ENCODE results near the gene MAP4K3. TPM values are rescaled to one million over a fixed set of nuclear protein-coding genes. Genes with fewer than 3 reads are reported as not detected.

Gene MAP4K3
- total RNA-seq, 1 experiment from 2014 or later: 21.4 TPM

GRCh38 chr2:39429746-39430145, 7.3 kb downstream of the MAP4K3 start:
- BruUV-seq (replicated peaks): no TSS peak
- RAD21 ChIA-PET (ENCODE audit: low non-redundant PET in 1 of 2, low total read pairs in 2 of 2, uncharacterized antibody in 2 of 2, unreplicated experiment in 2 of 2): no interaction called here
- Histone ChIP-seq H3K36me3 (ENCODE audit: control insufficient read depth in 1 of 2, insufficient read depth in 2 of 2, low read length in 2 of 2) (no peaks in the 10 kb centered on the region; a peak in 1 of 4 replicates), H3K79me2 (ENCODE audit: insufficient read depth, low read length) (peaks cover 100% of the 10 kb centered on the region), H3K9me2 (ENCODE audit: insufficient read depth) (no peaks in the 10 kb centered on the region), H3K4me2 (ENCODE audit: low read length) (no peak overlapping the region), H3K4me3 (replicated peaks in 1 of 2; ENCODE audit: low read depth in 1 of 2, low read length in 2 of 2) (no peak overlapping the region), H3K9ac (ENCODE audit: low read length) (no peak overlapping the region), H3K9me3 (ENCODE audit: control insufficient read depth in 1 of 2, insufficient read depth in 1 of 2, low read depth in 1 of 2, low read length in 2 of 2) (no peaks in the 10 kb centered on the region), H2AFZ (ENCODE audit: low read depth, low read length, poor library complexity, severe bottlenecking) (no peak overlapping the region), H4K20me1 (ENCODE audit: insufficient read depth) (peaks cover 4% of the 10 kb centered on the region; the same call in 1 of the 2 replicates), H3K27ac (ENCODE audit: low read depth, low read length) (no peak overlapping the region), H3K27me3 (ENCODE audit: insufficient read depth, low read length) (no peaks in the 10 kb centered on the region), H3K4me1 (ENCODE audit: control insufficient read depth in 1 of 2, insufficient read depth in 2 of 2, low read length in 2 of 2) (peaks cover 0 to 3% of the 10 kb centered on the region in 2 experiments; a peak in 1 of 4 replicates)
- no peak for ATAC-seq
- CTCF ChIA-PET: no interaction called here
- DNase-seq (ENCODE audit: low read depth, low spot score): no peak
- POLR2A ChIA-PET: no interaction called here
- intact Hi-C loops (cut with micrococcal nuclease): no loop called here
- TF ChIP-seq JUND (IDR thresholded peaks at IDR 0.05) (no peak), POLR2A (IDR thresholded peaks at IDR 0.05; ENCODE audit: borderline replicate concordance, extremely low read depth, insufficient read depth, insufficient read length) (no peak), POLR2AphosphoS5 (IDR thresholded peaks at IDR 0.05; ENCODE audit: low read depth, low read length) (no peak), REST (IDR thresholded peaks at IDR 0.05; ENCODE audit: low read depth) (no peak), ZNF274 (IDR thresholded peaks at IDR 0.05; ENCODE audit: low read depth, low read length) (no peak), RAD21 (IDR thresholded peaks at IDR 0.05; ENCODE audit: low read depth) (no peak), EGR1 (IDR thresholded peaks at IDR 0.05; ENCODE audit: low read depth) (no peak), CEBPB (IDR thresholded peaks at IDR 0.05; ENCODE audit: low read depth) (no peak), ATF3 (IDR thresholded peaks at IDR 0.05) (no peak), SRF (IDR thresholded peaks at IDR 0.05; ENCODE audit: low read depth) (no peak), MAX (IDR thresholded peaks at IDR 0.05) (no peak), EZH2 (IDR thresholded peaks at IDR 0.05) (no peak), ZFX (IDR thresholded peaks at IDR 0.05) (no peak), CTCF (IDR thresholded peaks at IDR 0.05 in 2 of 3, conservative IDR thresholded peaks at IDR 0.05 in 1 of 3; ENCODE audit: borderline replicate concordance in 1 of 3, insufficient read depth in 1 of 3, low read depth in 2 of 3, low read length in 2 of 3) (no peak), SP1 (IDR thresholded peaks at IDR 0.05; ENCODE audit: low read depth) (no peak)
